Measurements from ENCODE around the gene DIO3. TPM values are rescaled to one million over a fixed set of nuclear protein-coding genes. Genes with fewer than 3 reads are reported as not detected.

The DIO3 gene
- total and polyA plus RNA-seq, 2 of the 4 experiments (the other 2 are of a cell fraction), result not detected

- Histone ChIP-seq H3K27ac (ENCODE audit: insufficient read depth, low read length) (no peak overlapping the region), H2BK120ac (ENCODE audit: low read depth, low read length) (no peak overlapping the region), H4K20me1 (ENCODE audit: insufficient read depth, low read length) (no peaks in the 10 kb centered on the region), H2BK15ac (ENCODE audit: low read depth, low read length) (no peak overlapping the region), H3K9ac (ENCODE audit: low read depth, low read length) (no peak overlapping the region), H3K4me3 (ENCODE audit: insufficient read depth, low read depth, low read length) (no peak overlapping the region), H3K18ac (ENCODE audit: low read depth, low read length) (no peak overlapping the region), H3K9me3 (ENCODE audit: control insufficient read depth, insufficient read depth, low read length) (no peaks in the 10 kb centered on the region), H3K27me3 (ENCODE audit: control insufficient read depth, insufficient read depth, low read length) (peaks cover 2% of the 10 kb centered on the region; the same call in 1 of the 2 replicates), H2BK5ac (ENCODE audit: low read depth, low read length, poor library complexity, severe bottlenecking) (no peak overlapping the region), H3K9me1 (ENCODE audit: insufficient read depth, low read length) (no peaks in the 10 kb centered on the region), H2AK9ac (replicated peaks; ENCODE audit: low read depth, low read length, poor library complexity) (no peak overlapping the region), H3K14ac (replicated peaks; ENCODE audit: low read depth, low read length) (no peak overlapping the region), H3K4me2 (ENCODE audit: low read depth, low read length) (no peak overlapping the region), H2AK5ac (ENCODE audit: low read depth, low read length) (no peak overlapping the region), H3K36me3 (ENCODE audit: control insufficient read depth, insufficient read depth, low read length) (no peaks in the 10 kb centered on the region), H4K91ac (ENCODE audit: insufficient read depth, low read depth, low read length) (no peak overlapping the region), H3K23ac (ENCODE audit: low read depth, low read length) (no peak overlapping the region), H3K4ac (ENCODE audit: low read depth, low read length) (no peak overlapping the region), H2BK20ac (ENCODE audit: low read depth, low read length) (no peak overlapping the region), H4K5ac (ENCODE audit: low read depth, low read length) (no peak overlapping the region), H3K4me1 (ENCODE audit: control insufficient read depth, insufficient read depth, low read length) (no peaks in the 10 kb centered on the region), H2AFZ (replicated peaks; ENCODE audit: low read length, poor library complexity) (no peak overlapping the region), H3K56ac (ENCODE audit: extremely low read depth, insufficient read depth, low read length) (no peak overlapping the region), H3K79me1 (ENCODE audit: low read depth in 1 of 2, low read length in 2 of 2) (no peaks in the 10 kb centered on the region), H4K8ac (ENCODE audit: low read depth in 2 of 2, low read length in 2 of 2) (no peak overlapping the region)
- no CpG with 5 or more reads among the region's 9 CpGs for WGBS, 2 experiments (ENCODE audit: extremely low coverage in 2 of 2, insufficient read length in 1 of 2)
- in situ Hi-C loops (cut with MboI; ENCODE audit: low sequenced_read_pairs) (no loop called here), intact Hi-C loops (cut with micrococcal nuclease) (no loop called here), dilution Hi-C loops (cut with HindIII; ENCODE audit: low sequenced_read_pairs, unreplicated experiment) (no loop called here)
- DNase-seq (no peak), ATAC-seq (ENCODE audit: low read depth) (no peak)
- POLR2A ChIA-PET (ENCODE audit: unreplicated experiment), result no interaction called here
- BruUV-seq (replicated peaks), result no TSS peak
- CTCF ChIA-PET, result no interaction called here
- TF ChIP-seq FOS (IDR thresholded peaks at IDR 0.05; ENCODE audit: low read depth, low read length), result no peak
- no peak for TF ChIP-seq RAD21 (IDR thresholded peaks at IDR 0.05; ENCODE audit: low read length)
- no peak for TF ChIP-seq RCOR1 (IDR thresholded peaks at IDR 0.05; ENCODE audit: insufficient replicate concordance, low read length)
- no peak for TF ChIP-seq NFE2L2 (IDR thresholded peaks at IDR 0.05; ENCODE audit: low read depth, low read length)
- no peak for TF ChIP-seq MAZ (IDR thresholded peaks at IDR 0.05; ENCODE audit: borderline replicate concordance, low read depth, low read length)
- no peak for TF ChIP-seq CEBPB (IDR thresholded peaks at IDR 0.05; ENCODE audit: low read depth, low read length)
- TF ChIP-seq CHD1 (IDR thresholded peaks at IDR 0.05; ENCODE audit: low read depth, low read length), result no peak
- no peak for TF ChIP-seq SMC3 (IDR thresholded peaks at IDR 0.05; ENCODE audit: low read depth, low read length)
- TF ChIP-seq BHLHE40 (IDR thresholded peaks at IDR 0.05; ENCODE audit: low read depth, low read length), result no peak
- TF ChIP-seq MAFK (IDR thresholded peaks at IDR 0.05; ENCODE audit: low read depth, low read length), result no peak
- TF ChIP-seq RFX5 (IDR thresholded peaks at IDR 0.05; ENCODE audit: low read depth, low read length), result no peak
- no peak for TF ChIP-seq POLR2A (IDR thresholded peaks at IDR 0.05; ENCODE audit: low read depth, low read length)
- TF ChIP-seq MXI1 (IDR thresholded peaks at IDR 0.05; ENCODE audit: borderline replicate concordance, low read depth, low read length), result no peak
These were observed 44.9 kb upstream of the DIO3 start for GRCh38 chr14:101516401-101516800.

Data from IMR-90 (cell line).